ENCODE measurements around the gene HOXB9. TPM values are rescaled to one million over a fixed set of nuclear protein-coding genes. Genes with fewer than 3 reads are reported as not detected.

The HOXB9 gene
- total RNA-seq, 1 donor from 2014 or later: 0.20 TPM

- H3K4me3 Mint-ChIP-seq (ENCODE audit: unreplicated experiment): no peak within 1 kb of the TSS
- no peaks in the 10 kb centered on the region for H3K36me3 Mint-ChIP-seq (ENCODE audit: low read depth)
- H3K4me1 Mint-ChIP-seq (ENCODE audit: low read depth): peaks cover 17% of the 10 kb centered on the region
- peaks cover 96% of the 10 kb centered on the region for H3K27me3 Mint-ChIP-seq (ENCODE audit: low read depth)
- no peak for DNase-seq (ENCODE audit: low spot score)
- no peak for TF ChIP-seq CTCF (IDR thresholded peaks at IDR 0.05)
- H3K9me3 Mint-ChIP-seq (ENCODE audit: low read depth): no peaks in the 10 kb centered on the region
- H3K27ac Mint-ChIP-seq (ENCODE audit: unreplicated experiment): no peak within 1 kb of the TSS
These were observed 36.1 kb downstream of the HOXB9 start, which contains the start of gene HOXB3 for GRCh38 chr17:48589831-48590606. TSS of gene HOXB3 (minus strand) at chr17:48590241. CDS start at chr17:48552474, 37,767 bp downstream.

GRCh38 chr17:48589060-48589830, 36.9 kb downstream of the HOXB9 start:
- TF ChIP-seq CTCF (IDR thresholded peaks at IDR 0.05): no peak
- peaks cover 93% of the 10 kb centered on the region for H3K27me3 Mint-ChIP-seq (ENCODE audit: low read depth)
- H3K4me3 Mint-ChIP-seq (ENCODE audit: unreplicated experiment): no peak overlapping the region
- H3K4me1 Mint-ChIP-seq (ENCODE audit: low read depth): peaks cover 17% of the 10 kb centered on the region
- no peak overlapping the region for H3K27ac Mint-ChIP-seq (ENCODE audit: unreplicated experiment)
- H3K36me3 Mint-ChIP-seq (ENCODE audit: low read depth): no peaks in the 10 kb centered on the region
- no peak for DNase-seq (ENCODE audit: low spot score)
- no peaks in the 10 kb centered on the region for H3K9me3 Mint-ChIP-seq (ENCODE audit: low read depth)

- peaks cover 14% of the 10 kb centered on the region for H3K4me1 Mint-ChIP-seq (ENCODE audit: low read depth)
- H3K27me3 Mint-ChIP-seq (ENCODE audit: low read depth): peaks cover 92% of the 10 kb centered on the region
- H3K9me3 Mint-ChIP-seq (ENCODE audit: low read depth): no peaks in the 10 kb centered on the region
- no peak overlapping the region for H3K4me3 Mint-ChIP-seq (ENCODE audit: unreplicated experiment)
- DNase-seq (ENCODE audit: low spot score): no peak
- H3K27ac Mint-ChIP-seq (ENCODE audit: unreplicated experiment): no peak overlapping the region
- TF ChIP-seq CTCF (IDR thresholded peaks at IDR 0.05): no peak
- H3K36me3 Mint-ChIP-seq (ENCODE audit: low read depth): no peaks in the 10 kb centered on the region
These were observed 37.6 kb downstream of the HOXB9 start for GRCh38 chr17:48588528-48588927.

GRCh38 chr17:48588074-48588415, 38.1 kb downstream of the HOXB9 start:
- Mint-ChIP-seq H3K4me3 (ENCODE audit: unreplicated experiment) (no peak overlapping the region), H3K27me3 (ENCODE audit: low read depth) (peaks cover 92% of the 10 kb centered on the region)

More at GRCh38 chr17:48588074-48588415, 38.1 kb downstream of the HOXB9 start:
- no peaks in the 10 kb centered on the region for H3K36me3 Mint-ChIP-seq (ENCODE audit: low read depth)
- no peak for TF ChIP-seq CTCF (IDR thresholded peaks at IDR 0.05)
- H3K9me3 Mint-ChIP-seq (ENCODE audit: low read depth): no peaks in the 10 kb centered on the region
- peaks cover 14% of the 10 kb centered on the region for H3K4me1 Mint-ChIP-seq (ENCODE audit: low read depth)
- H3K27ac Mint-ChIP-seq (ENCODE audit: unreplicated experiment): no peak overlapping the region
- DNase-seq (ENCODE audit: low spot score): no peak
